HG03342 (cell line): ENCODE results near the gene RUBCN.
"Not testable (repeated sequence)": the region's sequence is repeated elsewhere in the genome, so short reads cannot be mapped to it uniquely, and the experiment has no call there.

Experiments
- ATAC-seq: cut with Tn5 transposase; IDR thresholded peaks from one replicate; pipeline ENCODE4 v1.9.1; 2021; ENCODE audit warnings: mild to moderate bottlenecking, moderate library complexity; ENCODE audit not compliant: unreplicated experiment

Gene RUBCN

DNA sequence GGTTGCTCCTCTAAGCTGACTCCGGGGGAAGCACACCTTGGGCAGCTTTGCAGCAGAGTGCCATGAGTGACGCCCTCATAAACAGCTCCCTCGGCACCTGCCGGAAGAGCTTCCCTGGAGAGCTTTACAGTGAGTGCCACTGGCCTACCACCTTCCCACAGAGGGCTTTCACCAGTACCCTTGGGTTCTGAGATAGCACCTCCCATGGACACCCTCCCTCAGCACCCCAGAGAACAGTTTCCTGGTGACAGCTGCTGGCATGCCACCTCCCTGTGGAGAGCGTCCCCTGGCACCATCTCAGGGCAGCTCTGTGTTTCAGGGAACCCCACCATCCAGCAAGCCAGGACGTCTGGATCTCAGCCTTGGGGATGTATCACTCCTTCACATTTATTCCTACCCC is 49.1 kb downstream of the RUBCN start:
- ATAC-seq = no peak

DNA sequence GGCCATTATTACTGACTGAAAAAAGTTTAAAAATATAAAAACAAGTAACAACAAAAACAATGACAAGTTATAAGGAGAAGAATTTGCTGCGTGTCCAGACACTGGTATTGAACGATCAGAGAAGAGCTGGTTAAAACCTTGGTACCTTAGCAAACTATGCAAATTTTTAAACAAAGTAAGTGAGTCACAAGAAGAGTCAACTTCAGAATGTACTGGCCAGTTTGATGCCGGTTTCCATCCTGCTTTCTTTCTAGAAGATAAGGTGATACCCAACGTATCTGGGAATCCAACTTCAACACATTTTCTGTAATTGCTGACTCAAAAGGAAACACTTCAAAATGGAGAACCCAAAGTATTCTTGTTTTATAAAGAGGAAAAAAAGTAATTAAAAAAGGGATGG is 49.8 kb downstream of the RUBCN start:
- no peak for ATAC-seq

DNA sequence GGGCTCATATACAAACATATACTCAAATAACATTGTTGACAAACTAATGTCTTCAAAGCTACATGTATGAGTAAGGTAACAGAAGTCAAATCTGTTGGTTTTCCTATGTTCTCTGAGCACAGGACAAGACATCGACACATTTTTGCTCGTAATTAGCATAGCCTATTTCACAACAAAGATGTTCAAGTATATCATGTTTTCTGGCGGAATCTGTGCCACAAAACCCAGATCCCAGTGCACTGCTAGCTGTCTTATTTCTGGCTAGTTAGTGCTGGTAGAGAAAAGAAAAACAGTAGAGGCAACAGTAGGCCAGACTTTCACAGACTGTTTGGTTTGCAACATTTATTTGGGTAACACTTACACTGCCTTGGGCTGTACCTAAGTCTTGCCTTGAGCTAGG is 51.2 kb downstream of the RUBCN start:
- no peak for ATAC-seq

DNA sequence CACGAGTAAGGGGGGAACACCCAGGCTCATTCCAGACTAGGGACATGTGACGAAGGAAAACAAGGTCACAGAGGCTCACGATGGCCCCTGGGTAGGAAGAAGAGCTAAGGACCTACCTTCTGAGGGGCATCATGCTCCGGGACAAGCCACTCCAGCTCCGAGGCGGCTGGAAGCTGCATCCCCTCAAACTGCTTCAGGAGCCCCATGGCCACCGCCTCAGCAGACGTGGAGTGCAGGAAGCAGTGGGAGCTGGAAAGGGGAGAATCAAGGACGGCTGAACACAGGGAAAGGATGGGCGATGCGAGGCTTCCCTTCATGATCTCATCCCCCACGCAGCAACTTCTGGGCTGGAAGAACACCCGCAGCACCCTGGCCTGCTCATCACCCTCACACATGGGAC is 53.5 kb downstream of the RUBCN start:
- ATAC-seq = no peak

DNA sequence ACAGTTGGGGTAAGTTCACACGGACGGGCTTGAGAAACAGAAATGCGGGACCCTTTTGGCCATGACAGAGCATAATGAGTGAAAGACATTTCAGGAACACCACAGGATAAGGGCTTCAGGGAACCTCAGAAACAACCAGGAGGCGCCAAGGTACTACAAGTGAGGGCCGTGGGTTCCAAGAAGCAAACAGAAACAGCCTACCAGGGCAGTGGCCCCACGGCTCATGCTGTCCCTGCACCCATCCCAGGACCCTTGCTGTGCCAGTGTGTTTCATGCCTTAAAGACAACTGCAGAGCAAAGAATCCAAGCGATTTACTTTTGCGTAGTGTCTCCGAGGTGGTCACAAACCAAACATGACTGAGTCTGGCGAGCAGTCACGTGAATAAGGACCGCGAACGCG is 54.0 kb downstream of the RUBCN start:
- no peak for ATAC-seq

DNA sequence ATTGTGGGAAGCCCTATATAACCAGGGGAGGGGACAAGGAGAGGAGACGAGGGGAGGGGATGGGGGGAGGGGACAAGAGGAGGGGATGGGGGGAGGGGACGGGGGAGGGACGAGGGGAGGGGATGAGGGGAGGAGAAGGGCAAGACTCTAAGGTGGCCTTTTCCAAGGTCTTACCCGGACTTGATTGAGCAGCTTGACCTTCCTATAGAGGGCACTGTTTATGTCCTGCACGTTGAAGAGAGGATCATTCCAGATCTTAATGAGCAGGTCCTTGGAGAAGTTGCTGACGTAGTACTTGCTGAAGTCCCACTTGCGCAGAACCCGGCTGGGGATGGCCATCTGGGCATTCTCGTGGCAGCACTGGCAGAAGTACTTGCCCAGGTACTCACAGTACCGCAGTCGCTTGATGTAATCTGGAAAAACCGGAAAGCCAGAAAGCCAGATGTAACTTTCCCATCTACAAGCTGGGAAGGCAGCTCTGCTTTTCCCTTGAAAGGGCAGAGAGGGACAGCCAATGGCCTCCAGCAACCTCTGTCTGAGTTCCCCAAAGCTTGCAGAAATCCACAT is 55.7 kb downstream of the RUBCN start:
- ATAC-seq = no peak

DNA sequence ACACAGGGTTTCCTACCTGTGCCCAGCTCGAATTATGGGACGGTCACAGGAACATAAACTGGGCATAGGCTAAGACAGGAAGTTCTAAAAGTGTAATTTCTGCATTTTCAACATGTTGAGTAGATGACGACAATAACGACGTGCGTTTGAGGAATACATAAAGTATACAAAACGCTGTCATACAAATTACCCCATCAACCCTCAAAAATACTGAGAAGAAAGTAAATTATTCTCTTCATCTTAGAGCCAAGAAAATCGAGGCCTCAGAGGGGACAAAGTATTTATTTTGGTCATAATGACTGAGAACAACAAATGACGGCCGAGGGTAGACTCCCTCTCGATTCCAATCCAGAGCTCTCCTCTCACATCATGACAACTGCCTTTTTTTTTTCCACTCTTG is 60.8 kb downstream of the RUBCN start:
- no peak for ATAC-seq

DNA sequence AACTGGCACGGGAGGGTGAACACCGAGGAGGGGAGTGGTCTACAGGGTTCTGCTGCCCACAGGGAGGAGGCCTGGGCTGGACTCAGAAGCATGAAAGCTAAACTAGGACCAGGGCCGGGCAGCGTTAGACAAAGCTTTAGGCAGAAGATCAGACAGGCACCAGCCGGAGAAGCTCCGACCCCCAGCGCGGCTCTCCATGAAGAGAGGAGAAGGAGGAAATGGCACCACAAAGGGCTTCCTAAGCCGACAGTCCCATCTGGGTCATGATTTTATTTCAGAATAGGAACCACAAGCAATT is 61.2 kb downstream of the RUBCN start:
- no peak for ATAC-seq

DNA sequence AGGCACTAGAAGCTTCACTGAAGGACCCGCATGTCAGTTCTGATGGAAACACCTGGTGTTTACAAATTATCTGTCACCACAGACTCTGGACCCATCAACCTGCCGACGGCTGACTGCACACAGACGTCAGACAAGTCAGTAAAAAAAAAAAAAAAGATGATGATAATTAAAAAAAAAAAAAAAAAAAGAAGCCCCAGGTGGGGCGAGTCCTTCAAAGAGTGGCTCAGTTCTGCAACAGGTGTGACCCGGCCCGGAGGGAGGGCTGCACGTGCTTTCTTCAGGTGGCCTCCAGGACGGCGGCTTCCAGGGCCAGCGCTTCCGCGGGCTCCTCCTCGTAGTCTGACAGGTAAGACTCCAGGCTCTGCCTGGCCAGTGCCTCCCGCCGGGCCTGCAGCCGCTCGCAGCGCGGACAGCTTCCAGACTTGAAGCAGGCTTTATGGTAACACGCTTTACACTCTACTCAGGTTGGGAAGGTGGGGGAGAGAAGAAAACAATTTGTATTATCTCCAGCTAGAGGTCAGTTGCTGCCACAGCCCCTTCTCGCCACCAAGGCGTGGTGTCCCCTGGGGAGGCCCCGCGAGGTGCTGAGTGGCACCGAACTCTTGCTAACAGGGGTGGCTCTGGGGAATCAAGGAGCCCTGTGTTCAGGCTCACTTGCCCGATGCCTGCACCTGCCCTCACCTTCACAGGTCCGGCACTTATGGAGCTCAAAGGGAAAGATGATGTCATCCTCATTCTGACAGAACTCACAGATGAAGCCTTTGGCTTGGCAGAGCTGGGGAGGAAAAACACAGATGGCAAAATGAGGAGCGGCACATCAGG is 61.8 kb downstream of the RUBCN start:
- ATAC-seq = no peak

DNA sequence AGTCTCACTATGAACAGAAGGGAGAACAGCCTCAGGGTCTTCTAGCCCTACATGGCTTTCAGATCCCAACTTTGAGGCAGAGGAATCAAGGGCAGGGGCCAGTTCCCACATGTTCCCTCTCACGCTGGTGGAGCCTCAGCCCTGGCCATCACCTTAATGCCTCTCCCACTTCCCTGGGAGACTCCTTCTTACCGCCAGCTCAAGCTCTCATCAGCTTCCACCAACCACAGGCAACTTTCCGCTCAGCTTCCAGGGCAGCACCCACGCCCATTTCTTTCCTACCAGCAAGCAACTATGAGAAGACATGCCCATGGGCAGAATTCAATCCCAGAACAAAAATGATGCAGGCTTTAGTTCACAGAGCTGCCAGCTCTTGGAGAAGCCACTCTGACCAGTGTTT is 63.5 kb downstream of the RUBCN start:
- no peak for ATAC-seq

DNA sequence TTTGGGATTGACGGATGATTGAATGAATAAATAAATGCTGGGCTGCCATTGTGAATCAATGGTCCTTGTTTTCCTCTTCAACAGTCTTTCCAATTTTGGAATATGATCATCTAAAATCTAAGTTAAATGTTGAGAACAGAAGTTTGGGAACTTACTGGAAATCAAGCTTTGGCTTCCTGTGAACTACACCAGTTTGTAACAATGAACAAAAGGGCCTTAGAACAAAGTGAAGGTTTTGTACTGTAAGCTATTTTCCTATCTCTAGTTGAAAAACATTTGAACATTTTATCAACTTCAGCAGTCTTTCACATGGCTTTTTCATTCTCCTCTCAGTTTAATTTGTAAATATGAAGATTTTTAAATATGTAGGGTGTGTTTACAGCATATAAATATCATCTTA is 66.3 kb downstream of the RUBCN start:
- ATAC-seq = no peak

DNA sequence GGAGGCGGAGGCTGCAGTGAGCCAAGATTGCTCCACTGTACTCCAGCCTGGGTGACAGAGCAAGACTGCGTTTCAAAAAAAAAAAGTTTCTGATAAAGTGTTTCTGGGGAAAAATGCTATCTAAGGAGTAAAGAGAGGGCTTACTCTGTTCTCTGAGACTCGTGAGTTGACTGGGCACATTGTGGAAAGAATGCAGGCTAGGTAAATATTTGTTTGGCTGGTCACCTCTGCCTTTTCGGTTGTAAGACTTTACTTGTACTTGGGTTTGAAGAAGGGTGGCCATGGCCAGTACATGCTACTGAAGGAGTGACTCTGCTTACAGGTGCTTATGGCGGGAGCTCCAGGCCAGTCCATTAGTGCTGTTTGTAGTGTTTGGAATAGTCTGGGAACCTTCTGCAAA is 68.7 kb downstream of the RUBCN start:
- no peak for ATAC-seq

DNA sequence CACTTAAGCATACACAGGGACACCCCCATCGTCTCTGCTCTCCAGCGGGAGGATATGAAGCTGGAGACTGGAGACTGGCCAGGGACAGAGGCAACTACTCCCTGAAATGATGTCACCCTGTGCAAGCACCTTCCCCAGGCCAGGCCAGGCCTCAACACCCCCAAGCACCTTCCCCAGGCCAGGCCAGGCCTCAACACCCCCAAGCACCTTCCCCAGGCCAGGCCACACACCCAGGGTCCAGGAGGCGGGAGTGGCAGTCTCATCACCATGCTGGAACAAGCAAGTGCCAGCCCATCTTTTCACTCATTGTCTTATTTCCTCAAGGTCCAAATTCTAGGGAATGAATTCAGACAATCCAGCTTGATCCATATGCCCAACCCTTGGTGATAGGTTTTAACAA is 69.4 kb downstream of the RUBCN start:
- ATAC-seq = not testable (repeated sequence)

DNA sequence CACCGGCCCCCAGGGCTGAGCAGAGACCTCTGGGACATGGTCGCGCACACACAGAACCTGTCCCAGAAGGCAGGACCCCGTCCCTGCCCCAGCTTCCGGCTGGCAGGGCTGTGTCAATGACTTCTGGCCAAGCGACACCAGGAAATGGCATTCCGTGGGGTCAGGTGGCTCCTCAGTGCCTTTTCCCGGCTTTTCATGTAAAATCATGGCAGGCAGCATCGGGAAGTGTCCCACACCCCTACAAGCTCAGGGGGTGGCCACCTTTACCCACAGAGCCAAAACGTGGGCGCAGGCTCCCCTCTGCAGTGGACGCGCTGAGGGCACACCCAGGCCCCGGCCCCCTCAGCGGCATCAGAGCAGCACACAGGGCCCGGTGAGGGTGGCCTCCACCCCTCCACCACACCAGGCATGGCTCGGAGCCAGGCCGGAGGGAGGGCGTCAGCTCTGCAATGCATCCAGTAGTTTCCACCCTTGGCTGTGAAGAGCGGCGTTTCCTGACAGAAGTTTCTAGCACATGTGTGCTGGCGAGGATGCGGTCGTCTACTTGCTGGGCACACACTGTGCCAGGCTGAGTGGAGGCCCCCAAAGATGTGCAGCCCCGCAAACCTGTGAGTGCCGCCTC is 70.4 kb downstream of the RUBCN start:
- not testable (repeated sequence) for ATAC-seq

DNA sequence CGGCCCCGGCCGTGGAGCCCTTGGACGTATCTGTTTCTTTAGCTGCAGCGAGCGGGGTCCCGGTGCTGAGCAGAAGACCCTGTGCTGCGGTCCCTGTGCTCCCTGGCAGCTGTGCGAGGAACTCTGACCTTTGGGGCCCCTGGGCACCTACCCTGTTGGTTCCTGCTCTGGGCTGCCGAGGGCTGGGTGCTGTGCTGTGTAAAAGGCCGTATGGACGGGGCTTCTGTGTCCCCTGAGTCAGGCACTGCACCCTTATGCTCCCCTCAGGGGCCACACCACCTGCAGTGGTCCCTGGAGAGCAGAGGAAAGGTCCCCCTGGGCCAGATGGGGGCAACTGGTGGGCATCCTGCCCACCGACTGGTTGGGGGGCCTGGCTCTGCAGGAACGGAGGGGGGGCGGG is 71.2 kb downstream of the RUBCN start:
- not testable (repeated sequence) for ATAC-seq

DNA sequence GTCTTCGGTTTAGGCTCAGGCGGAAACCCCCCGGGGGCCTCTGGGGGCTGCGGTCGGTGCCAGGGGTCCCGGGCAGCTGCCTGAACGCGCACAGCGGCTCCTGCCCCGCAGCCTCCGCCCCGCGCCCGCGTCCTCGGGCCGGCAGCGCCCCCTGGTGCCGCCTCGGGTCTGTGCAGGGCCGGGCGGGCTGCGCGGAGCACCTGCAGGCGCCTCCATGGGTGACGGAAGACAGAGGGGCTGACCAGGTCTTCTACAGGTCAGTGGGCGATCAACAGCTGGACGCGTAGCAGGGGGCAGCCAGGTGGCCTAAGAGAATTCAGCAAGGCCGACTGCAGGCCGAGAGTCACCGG is 71.6 kb downstream of the RUBCN start:
- ATAC-seq = peak; percentile 89

DNA sequence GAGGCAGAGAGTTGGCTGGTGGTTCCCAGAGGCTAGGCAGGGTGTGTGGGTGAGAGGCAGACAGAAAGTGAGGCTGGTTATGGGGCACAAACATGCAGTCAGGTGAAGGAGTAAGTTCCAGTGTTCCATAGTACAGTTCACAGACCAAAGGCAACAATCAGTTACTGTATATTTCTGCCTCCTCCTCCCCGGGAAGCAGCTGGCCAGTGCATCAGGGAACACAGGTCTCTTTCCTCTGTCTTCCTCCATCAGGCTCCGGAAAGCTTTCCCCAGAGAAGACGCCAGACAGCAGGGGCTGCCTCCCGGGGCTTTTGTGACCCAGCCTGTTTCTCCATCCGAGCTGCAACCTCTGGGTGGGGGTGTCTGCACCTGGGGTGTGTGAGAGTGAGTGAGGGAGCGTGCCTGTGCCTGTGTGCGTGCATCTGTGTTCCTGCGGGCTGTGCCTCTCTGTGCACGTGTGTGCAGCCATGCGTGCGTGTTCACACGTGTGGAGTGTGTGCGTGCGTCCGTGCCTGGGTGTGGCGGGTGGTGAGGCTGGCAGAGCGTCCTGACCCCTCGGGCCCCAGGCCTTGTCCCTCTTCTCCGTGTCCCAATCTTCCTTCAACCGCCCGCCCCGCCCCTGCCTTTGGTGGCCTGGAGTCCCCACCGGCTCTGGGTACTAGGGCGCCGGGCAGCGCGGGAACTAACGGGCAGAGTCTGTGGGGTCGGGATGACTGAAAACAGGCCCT is 72.1 kb downstream of the RUBCN start:
- ATAC-seq = peak; percentile 44

DNA sequence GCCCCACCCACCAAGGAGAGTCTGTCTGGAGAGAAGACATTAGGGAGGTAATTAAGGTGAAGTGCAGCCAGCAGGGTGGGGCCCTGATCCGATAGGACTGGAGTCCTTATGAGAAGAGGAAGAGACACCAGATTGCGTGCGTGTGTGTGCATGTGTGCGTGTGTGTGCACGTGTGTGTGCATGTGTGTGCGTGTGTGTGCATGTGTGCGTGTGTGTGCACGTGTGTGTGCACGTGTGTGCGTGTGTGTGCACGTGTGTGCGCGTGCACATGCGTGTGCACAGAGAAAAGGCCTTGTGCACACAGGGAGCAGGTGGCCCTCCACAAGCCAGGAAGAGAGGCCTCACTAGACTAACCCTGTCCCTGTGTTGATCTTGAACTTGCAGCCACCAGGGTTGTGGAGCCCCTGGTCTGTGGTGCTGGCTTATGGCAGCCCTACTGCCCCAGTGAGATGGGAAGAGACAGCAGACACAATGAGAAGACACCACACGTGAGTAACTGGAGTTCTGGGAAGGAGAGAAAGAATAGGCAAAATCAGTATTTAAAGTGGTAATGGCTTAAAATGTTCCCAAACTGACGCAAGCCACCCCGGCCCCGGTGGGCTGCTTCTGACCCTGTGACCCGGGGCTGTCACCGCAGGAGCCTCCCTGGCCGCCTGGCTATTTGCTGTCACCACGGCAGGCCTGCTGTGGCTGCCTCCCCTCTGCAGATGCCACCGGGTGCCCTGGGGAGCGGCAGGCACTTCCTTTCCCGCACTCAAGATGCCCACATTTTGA is 73.2 kb downstream of the RUBCN start:
- not testable (repeated sequence) for ATAC-seq

DNA sequence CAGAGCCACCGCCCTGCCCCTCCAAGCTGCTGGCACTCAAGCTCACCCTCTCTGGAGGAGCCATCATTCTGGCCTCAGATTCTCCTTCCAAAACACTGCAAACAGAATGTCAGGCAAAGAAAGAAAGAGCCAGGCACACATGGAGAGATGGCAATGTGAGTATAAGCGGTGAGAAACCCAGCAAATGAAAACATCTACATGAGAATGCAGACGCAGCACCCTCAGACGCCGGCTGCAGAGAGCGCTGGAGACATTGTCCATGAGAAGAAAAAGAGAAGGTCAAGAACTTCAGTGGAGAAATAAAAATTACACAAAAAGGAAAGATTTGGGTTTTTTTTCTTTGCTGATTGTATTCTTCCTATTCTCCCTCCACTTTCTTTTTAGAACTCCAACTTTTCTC is 74.4 kb downstream of the RUBCN start:
- not testable (repeated sequence) for ATAC-seq

DNA sequence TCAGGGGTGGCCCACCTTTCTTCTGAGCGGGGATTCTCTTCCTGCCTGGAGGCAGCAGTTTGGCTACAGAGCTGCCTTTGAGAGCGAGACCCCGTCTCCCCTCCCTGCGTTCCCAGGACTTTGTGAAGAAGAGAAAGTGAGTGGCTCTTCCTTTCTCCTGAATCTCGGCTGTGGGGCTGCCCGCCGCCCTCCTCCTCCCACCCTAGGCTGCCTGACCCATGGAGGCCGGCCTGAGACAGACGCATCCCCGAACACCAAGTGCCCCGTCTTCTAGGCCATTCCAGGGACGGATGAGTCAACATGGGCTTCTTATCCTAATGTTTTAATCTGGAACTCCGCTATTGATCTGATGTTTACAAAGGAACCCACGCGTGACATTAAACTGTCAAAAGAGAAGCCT is 74.8 kb downstream of the RUBCN start:
- not testable (repeated sequence) for ATAC-seq

DNA sequence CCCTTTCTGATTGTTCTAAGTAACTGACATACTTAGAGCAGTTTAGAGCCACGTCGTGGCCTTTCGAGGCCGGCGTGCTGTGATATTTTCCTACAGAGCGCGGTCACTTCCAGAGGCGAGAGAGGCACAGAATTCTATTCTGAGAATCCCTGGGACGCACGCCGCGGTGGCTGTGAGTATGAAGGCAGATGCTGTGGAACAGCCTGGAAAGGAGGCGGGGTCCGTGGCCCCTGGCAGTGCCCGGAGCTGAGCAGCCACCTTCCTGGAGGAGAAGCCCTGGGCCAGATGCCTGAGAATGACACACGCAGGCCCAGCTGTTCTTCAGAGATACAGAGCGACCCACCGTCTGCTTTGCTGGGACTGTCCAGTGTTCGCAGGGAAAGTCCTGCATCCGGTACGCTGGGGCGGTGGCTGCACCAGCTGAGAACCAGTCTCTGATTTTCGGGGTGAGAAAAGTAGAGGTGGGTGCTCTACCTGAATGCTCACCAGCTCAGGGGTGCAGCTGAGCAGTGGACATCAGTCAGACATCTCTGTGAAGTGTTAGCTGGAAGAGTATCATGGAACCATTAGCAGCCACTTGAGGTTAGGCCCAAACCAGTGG is 75.4 kb downstream of the RUBCN start:
- not testable (repeated sequence) for ATAC-seq
